Measurements from ENCODE around the gene B4GALNT4. TPM values are rescaled to one million over a fixed set of nuclear protein-coding genes. Genes with fewer than 3 reads are reported as not detected.
A peak's percentile ranks its signal among the peaks of the same experiment; 100 is the strongest.

B4GALNT4 gene
- total RNA-seq, 1 donor from 2014 or later, result 0.38 TPM

DNA sequence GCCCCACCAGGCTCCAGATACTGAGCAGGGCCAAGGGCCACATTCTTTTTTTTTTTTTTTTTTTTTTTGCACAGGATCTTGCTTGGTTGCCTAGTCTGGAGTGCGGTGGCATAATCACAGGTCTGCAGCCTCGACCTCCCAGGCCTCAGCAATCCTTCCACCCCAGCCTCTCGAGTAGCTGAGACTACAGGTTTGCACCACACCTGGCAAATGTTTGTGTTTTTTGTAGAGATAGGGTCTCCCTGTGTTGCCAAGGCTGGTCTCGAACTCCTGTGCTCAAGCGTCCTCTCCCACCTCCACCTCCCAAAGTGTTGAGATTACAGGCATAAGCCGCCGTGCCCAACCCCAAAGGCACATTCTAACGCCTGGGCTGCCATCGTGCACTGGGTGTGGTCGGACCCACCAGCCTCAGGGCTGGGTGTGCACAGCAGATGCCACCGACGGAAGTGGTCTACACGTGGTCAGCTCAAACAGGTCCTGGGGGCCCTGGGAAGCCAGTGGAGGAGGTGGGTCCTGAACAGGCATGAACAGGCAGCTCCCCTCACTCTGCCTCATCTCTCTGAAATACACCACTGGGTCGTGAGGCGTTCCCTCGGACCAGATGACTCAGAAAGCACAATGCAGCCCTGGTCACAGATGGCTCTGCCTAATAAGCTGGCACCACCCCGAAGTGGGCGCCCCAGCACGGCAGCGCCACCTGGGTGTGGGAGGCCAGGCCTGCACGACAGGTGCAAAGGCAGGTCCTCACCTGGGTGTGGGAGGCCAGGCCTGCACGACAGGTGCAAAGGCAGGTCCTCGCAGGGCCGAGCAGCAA is 5.1 kb upstream of the B4GALNT4 start:
- Histone ChIP-seq H3K27ac (no peak overlapping the region), H3K9me3 (no peaks in the 10 kb centered on the region), H3K27me3 (ENCODE audit: low read depth) (peaks cover 39% of the 10 kb centered on the region), H3K36me3 (no peaks in the 10 kb centered on the region), H3K4me1 (peaks cover 10% of the 10 kb centered on the region), H3K4me3 (no peak overlapping the region)
- intact Hi-C loops (cut with DNase I), result no loop called here
- DNase-seq (peak; percentile 65), ATAC-seq (peak; percentile 77 to 85)
- TF ChIP-seq, protein P1, sequence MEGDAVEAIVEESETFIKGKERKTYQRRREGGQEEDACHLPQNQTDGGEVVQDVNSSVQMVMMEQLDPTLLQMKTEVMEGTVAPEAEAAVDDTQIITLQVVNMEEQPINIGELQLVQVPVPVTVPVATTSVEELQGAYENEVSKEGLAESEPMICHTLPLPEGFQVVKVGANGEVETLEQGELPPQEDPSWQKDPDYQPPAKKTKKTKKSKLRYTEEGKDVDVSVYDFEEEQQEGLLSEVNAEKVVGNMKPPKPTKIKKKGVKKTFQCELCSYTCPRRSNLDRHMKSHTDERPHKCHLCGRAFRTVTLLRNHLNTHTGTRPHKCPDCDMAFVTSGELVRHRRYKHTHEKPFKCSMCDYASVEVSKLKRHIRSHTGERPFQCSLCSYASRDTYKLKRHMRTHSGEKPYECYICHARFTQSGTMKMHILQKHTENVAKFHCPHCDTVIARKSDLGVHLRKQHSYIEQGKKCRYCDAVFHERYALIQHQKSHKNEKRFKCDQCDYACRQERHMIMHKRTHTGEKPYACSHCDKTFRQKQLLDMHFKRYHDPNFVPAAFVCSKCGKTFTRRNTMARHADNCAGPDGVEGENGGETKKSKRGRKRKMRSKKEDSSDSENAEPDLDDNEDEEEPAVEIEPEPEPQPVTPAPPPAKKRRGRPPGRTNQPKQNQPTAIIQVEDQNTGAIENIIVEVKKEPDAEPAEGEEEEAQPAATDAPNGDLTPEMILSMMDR (IDR thresholded peaks at IDR 0.05), result peak; percentile 37

DNA sequence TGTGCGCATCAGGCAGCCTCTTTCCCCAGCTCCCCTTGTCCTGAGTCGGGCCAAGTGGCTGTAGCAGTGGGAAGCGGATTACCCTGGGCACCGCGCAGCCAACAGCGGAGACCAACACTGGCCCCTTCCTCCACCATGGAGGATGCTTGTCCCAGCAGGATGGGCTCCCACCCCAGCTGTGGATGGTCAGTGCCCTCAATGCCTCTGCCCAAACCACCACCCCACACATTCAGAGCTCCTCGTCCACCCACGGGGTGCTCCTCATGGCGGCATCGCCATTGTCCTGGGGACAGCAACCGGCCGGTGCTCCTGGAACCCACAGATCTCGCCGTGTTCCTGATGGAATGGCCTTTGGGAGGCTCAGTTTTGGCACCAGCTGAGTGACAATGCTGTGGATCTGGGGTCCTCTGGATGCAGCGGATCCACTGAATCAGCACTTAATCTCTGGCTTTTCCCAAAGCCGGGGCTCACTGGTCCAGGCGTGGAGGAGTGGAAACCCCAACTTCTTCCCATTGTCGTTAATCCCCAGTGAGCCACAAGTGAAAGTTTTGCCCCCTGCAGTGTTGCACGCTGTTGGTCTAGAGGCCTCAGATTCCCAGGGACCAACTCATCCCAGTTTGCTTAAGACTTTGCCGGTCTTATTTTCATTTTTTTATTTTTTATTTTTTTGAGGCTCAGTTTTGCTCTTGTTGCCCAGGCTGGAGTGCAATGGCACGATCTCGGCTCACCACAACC is 4.1 kb upstream of the B4GALNT4 start:
- ATAC-seq (no peak), DNase-seq (no peak)
- Histone ChIP-seq H3K4me3 (no peak overlapping the region), H3K27me3 (ENCODE audit: low read depth) (peaks cover 41% of the 10 kb centered on the region), H3K27ac (no peak overlapping the region), H3K36me3 (no peaks in the 10 kb centered on the region), H3K9me3 (no peaks in the 10 kb centered on the region), H3K4me1 (peaks cover 10% of the 10 kb centered on the region)
- TF ChIP-seq, protein P1 (IDR thresholded peaks at IDR 0.05), result no peak
- intact Hi-C loops (cut with DNase I), result no loop called here

DNA sequence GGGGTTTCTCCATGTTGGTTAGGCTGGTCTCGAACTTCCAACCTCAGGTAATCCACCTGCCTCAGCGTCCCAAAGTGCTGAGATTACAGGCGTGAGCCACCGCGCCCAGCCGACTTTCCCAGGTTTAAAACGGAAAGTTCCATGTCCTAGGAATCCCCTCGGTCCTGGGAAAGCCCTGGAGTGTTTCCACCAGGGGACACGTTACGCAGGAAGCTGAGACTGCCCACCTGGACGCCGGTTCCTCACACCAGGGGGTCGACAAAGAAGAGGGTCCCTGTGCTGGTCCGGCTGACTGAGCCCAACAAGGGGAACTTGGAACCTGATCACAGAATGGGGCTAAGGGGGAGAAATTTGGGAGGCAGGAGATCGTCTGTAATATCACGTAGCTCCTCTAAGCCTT is 3.5 kb upstream of the B4GALNT4 start:
- no peak for DNase-seq
- intact Hi-C loops (cut with DNase I), result no loop called here
- no peak for ATAC-seq
- TF ChIP-seq, protein P1 (IDR thresholded peaks at IDR 0.05), result no peak
- Histone ChIP-seq H3K4me3 (no peak overlapping the region), H3K27ac (no peak overlapping the region), H3K4me1 (peaks cover 10% of the 10 kb centered on the region), H3K36me3 (no peaks in the 10 kb centered on the region), H3K27me3 (ENCODE audit: low read depth) (peaks cover 48% of the 10 kb centered on the region), H3K9me3 (no peaks in the 10 kb centered on the region)

DNA sequence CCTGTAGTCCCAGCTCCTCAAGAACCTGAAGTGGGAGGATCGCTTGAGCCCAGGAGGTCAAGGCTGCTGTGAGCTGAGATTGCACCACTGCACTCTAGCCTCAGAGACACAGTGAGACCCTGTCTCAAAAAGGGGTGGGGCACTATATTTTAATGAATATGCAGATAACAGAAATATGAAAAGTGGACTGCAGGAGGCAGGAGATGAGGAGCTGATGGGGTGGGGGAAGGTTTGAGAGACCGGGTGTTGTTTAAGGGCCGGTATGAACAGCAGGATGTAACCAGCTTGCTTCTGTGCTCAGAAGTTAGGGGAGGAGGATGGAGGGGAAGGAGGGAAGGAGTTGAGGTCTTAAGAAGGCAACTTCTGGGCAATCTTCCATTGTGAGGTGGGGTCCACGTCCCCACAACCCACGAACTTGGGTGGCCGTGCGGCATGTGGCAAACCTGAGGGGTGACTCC is 1.3 kb upstream of the B4GALNT4 start:
- Histone ChIP-seq H3K36me3 (no peaks in the 10 kb centered on the region), H3K4me1 (peaks cover 10% of the 10 kb centered on the region), H3K27ac (no peak overlapping the region), H3K9me3 (no peaks in the 10 kb centered on the region), H3K27me3 (ENCODE audit: low read depth) (peaks cover 54% of the 10 kb centered on the region), H3K4me3 (no peak overlapping the region)
- ATAC-seq (no peak), DNase-seq (no peak)
- TF ChIP-seq, protein P1 (IDR thresholded peaks at IDR 0.05), result no peak
- intact Hi-C loops (cut with DNase I), result no loop called here

DNA sequence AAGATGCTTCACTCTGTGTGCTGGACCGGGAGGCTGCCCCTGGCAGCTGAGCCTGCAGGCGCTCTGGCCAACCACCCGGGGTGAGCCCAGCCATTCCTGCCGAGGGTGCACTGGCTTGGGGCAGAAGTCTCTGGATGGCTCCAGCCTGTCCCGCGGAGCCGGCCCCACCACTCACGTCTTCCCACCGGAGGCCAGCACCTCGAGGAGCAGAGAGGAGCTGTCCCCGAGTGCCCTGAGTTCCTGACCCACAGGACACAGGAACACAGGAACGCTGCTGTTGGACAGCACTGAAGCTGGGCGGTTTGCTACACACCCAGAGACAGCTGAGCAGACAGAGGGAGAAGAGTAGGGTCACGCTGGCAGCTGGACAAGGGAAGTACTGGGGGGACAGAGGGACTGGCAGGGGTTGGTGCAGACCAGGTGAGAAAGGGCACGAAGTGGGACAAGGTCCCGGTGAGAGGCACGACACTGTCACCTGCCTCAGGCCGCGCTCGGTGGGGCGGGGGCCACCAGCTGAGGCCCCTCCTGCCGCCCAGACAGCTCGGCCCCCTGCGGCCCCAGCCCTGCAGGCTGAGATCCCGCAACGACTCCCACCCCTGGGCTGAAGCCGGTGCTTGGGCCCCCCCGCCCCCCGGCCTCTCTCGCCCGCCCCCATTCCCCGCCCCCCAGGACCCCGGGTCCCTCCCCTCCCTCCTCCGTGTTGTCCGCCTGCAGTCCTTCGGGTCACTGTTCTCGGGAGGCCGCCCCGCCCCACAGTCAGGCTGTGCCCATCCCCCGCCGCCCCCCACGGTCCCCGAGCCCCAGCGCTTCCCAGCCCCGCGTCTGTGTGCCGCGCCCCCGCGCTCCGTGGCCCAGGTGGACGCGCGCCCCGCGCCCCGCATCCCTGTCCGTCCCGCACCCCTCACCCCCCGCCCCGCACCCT is 624 bp upstream of the B4GALNT4 start:
- ATAC-seq (peak in 1 of 2 donors; percentile 23), DNase-seq (peak; percentile 41)

More for the DNA sequence above, 624 bp upstream of the B4GALNT4 start:
- TF ChIP-seq, protein P1 (IDR thresholded peaks at IDR 0.05), result no peak
- no peak overlapping the region for H3K4me3 ChIP-seq
- intact Hi-C loops (cut with DNase I), result no loop called here
- H3K9me3 ChIP-seq, result no peaks in the 10 kb centered on the region
- H3K36me3 ChIP-seq, result no peaks in the 10 kb centered on the region
- peaks cover 10% of the 10 kb centered on the region for H3K4me1 ChIP-seq
- no peak overlapping the region for H3K27ac ChIP-seq
- peaks cover 54% of the 10 kb centered on the region for H3K27me3 ChIP-seq (ENCODE audit: low read depth)

Data from lower lobe of right lung (tissue), 2 donors.